Endothelial cell of hepatic sinusoid (primary cell): ENCODE measurements around the gene NUAK2.

Experiments used
- in situ Hi-C: cut with HindIII; loops from 2 replicates; pipeline ENCODE4 v1.10.0; 2017; ENCODE audit warnings: low sequenced_read_pairs

Gene NUAK2

DNA sequence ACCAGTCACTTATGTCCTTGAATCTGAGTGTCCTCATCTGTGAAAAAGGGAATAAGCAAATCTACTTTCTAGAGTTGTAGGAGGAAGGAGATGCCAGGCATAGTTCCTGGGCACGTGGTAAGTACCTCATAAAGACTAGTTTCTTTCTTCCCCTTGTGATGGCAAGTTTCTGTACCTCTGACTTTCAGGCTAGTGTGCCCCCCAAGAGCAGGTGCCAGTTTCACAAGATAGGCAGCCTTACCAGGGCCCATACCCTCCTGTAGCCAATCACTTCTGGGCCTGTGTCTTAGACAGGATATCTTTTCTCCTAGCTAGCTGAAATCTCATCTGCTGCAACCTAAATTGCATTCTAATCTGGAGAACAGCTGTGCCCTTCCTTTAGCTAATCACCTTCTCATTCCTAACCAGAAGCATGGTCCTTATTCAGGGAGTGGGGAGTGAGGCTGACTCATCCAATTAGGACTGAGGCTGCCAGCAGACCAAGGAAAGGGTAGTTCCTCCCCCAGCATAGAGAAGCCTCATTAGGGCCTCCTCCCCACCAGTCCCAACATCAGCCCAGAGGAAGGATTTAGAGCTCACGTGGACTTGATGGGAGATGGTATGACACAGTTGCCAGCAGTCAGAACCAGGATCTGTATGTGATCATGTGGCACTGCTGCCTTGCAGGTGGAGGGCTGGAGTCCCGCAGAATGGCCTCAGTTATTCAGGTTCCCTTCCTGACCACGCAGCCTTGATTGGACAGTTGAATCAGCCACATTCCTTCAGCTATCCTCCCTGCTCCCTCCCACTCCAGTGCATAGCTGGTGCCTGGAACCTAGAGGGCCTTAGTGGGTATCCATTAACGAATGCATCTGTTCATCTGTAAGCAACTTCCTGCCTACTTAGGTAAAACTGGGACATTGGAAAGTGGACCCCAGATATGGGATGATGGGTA lies 27.3 kb upstream of the NUAK2 start:
- in situ Hi-C loops: no loop called here

DNA sequence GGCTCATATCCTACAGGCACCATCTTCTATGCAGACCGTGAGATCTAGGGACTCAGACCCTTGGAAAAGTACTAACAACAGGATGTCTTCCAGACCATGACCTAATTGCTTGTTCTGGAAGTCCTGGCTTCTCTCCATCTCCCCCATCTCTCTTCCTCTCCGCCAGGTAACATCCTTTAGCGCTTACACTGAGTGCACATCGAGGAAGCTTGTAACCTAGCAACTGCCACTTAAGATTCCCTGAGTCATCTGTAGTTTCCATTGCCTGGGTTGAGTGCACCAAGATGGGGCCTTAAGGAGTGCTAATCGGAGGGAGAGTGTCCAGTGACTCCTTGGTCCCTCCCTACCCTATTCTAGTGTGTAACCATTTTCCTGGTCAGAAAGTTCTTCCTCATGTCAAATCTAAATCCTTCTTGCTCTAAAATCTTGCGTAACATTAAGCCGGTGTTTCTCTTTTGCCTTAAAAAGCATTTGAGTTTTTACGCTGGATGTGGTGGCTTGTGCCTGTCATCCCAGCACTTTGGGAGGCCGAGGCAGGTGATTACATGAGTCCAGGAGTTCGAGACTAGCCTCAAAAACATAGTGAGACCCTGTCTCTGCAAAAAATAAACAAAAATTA lies 25.5 kb upstream of the NUAK2 start:
- in situ Hi-C loops: no loop called here

DNA sequence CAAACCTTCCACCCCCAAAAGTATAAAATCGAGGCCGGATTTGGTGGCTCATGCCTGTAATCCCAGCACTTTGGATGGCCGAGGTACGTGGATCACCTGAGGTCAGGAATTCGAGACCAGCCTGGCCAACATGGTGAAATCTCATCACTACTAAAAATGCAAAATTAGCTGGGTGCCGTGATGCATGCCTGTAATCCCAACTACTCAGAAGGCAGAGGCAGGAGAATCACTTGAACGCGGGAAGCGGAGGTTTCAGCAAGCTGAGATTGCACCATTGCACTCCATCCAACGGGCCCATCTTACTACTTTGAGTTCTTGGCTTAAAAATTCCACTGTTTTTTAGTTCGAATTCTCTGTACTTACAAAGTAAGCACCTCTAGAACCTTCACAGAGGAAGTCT lies 24.2 kb upstream of the NUAK2 start:
- in situ Hi-C loops: no loop called here

DNA sequence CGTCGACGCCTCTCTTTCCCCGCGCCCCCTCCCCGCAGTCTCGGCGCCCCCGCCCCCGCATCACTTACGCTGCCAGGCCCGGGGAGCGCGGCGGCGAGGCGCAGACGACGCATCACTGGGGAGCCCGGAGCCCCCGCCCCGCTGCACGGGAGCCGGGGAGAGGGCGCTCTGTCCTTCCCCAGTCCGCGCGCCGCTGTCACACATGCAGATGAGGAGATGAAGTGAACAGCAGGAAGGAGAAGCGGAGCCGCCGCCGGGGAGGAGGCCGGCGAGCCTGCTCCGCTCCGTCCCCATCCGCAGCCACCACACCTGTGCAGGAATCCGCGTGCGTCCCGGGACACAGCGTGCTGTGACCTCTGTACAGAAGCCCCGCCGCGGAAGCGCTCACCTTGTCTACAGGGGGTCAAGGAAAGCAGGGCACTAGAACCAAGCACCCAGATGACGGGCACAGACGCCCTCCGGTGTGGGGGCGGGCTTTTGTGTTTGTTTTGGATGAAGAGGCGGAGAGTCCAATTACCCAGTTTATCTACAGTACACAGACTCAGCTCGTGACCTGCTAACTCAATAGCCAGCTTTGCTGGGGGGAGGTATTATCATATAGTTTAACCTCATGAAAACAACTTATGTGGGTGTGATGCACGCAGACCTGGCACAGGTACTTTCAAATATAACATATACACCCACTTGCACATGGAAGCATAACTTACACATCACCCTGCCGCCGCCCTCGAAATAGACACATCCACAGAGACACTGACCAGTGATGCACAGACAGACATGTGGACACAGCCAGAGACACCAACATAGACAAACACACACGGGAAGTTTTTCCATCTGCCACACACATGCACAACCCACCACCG lies 22.8 kb upstream of the NUAK2 start:
- in situ Hi-C loops: no loop called here

DNA sequence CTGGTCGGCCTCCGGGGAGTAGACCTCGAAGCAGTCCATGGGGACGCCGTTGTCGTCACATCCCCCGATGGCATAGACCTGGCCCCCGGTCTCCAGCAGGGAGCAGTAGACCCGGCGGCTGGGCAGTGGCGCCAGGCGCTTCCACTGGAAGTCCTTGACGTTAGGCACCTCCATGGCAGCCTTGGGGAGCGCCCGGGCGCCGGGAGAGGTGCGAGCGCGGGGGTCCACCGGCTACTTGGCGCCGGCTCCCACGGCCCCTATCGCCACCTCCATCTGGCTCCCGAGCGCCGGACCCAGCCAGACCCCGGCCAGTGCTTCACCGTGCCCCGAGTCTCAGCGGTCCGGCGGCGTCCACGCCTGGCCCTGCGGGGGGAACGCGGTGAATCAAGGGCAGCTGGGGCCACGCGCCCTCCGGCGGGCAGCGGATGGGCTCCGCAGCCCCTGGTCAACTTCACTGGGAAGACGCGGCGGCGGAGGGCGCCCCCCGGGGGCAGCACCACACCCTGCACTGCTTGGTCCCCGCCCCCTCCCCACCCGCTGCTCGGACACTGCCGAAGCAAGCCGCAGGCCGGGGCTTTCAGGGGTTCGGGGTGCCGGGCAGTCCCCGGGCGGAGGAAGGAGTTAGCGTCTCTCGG lies 22.0 kb upstream of the NUAK2 start:
- in situ Hi-C loops: no loop called here

DNA sequence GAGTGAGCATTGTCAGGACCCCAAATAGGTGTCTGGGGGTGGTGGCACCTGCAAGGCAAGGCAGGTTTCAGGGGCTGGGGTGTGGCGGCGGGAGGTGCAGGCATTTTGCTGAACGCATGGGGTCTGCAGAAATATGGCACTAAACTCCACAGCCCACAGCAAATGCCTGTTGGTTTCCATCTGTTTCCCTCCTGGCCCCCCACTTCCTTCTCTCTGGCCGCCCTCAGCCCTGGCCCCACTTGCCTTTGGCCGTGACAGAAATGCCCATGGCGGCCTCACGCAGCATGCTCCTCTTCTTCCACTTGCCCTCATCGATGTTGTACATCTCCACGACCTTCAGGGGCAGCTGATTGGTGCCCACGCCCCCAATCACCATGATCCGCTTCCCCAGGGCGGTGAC lies 21.4 kb upstream of the NUAK2 start:
- in situ Hi-C loops: no loop called here

DNA sequence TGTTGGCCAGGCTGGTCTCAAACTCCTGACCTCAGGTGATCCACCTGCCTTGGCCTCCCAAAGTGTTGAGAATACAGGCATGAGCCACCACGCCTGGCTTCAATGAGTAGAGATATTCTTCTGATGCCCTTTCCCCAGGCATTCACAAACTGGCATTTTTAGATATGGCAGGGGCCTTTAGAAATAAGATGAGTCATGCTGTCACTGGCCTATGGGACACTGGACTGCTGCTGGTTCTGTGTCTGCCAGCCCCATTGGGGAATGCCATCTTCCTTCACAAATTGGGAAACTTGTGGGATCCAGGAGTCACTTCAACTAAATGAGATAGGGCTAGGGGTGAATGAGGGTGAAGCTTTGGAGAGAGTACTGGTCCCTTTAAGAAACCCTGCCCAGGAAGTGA lies 19.1 kb upstream of the NUAK2 start:
- in situ Hi-C loops: no loop called here

DNA sequence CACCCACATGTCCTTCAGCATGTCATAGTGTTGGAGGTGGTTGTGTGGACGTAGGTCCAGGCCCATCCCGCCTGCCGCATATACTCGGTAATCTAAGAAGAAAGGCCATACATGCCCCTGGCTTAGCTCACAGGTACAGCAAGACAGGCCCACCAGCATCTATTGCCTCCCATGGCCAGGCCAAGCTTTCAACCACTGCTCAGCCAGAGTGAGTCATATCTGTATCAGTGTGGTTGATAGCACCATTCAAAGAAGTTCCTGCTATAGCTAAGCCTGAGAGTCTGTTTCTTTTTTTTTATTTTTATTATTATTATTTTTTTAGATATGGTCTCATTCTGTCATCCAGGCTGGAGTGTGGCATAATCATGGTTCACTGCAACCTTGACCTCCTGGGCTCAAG lies 18.2 kb upstream of the NUAK2 start:
- in situ Hi-C loops: loop anchor here (5.0 kb wide), 1 partner anchor 62 kb away; no protein-coding TSS in a partner anchor

DNA sequence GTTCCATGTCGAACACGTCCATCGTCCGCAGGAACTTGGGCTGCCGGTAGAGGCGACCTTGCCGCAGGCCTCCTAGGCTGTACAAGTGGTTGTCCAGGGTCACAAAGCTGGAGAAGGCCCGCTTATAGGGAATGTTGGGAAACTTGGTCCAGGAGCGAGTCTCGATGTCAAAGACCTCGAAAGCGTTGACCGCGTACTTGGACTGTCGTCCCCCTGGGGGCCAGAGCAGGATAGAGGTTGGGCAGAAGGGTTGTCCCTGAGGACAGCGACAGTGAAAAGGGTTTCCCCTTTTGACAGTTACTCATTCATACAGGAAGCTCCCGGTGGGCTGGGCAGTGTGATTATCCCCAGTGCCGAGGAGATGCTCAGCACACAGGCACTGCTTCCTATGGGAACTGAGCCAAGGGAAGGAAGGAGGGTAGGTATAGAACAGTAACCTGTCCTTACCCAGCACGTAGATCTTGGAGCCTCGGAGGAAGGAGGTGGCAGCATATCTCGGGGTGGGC lies 17.7 kb upstream of the NUAK2 start:
- in situ Hi-C loops: loop anchor here (5.0 kb wide), 1 partner anchor 62 kb away; no protein-coding TSS in a partner anchor

DNA sequence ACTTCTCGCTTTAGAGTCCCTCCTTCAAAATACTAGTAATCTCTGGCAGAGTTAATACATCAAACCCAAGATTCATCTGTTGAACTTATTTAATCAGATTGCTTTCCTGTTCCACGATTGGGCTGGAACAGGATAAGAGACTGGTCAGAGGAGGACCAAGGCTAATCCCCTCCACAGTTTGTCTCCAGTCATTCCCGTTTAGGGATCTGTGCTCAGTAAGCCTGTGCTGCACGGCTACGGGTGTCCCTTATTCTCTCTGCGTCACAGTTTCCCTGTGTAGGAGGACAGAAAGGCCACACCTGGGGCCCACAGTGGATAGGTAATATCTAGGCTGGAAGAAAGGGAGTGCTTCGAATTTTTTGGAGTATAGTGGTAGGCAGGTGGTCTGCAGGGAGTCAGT lies 16.5 kb upstream of the NUAK2 start:
- in situ Hi-C loops: loop anchor here (5.0 kb wide), 1 partner anchor 61 kb away; no protein-coding TSS in a partner anchor

DNA sequence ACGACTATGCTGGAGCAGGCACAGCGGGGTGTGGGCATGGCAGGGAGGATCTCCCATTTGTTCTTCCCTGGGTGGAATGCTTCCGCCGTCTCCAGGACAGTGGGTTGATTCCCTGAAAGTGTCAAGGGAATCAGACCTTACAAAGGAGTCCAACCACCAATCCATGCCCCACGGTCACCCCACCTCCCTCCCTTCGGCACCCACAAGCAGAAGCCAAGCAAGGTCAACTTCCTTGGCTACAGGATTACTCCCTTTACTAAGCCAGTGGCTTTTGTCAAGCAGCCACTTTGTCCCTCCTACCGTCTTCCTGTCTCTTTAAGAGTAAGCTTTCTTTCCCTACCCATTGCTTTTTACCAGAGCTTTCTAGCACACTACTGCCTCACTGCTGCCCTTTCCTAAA lies 15.9 kb upstream of the NUAK2 start:
- in situ Hi-C loops: loop anchor here (5.0 kb wide), 1 partner anchor 60 kb away; no protein-coding TSS in a partner anchor

DNA sequence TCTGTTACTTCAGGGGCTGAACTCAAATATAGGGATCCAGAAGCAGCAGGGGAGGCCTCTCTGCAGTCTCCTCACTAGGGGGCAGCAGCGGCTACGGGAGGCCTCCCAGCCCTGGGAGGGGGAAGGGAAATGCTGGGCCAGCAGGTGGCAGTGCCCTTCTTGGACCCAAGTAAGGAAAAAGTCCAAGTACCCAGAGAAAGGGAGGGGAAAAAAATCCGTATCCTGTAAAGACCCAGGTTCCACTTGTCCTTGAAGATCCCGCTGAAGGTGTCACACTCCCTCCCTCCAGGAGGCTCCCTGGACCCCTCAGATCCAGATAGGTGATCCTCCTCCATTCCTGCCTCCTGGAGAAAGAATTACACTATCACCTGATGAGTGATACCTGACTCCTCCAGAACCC lies 14.1 kb upstream of the NUAK2 start:
- in situ Hi-C loops: loop anchor here (5.0 kb wide), 1 partner anchor 58 kb away; no protein-coding TSS in a partner anchor

DNA sequence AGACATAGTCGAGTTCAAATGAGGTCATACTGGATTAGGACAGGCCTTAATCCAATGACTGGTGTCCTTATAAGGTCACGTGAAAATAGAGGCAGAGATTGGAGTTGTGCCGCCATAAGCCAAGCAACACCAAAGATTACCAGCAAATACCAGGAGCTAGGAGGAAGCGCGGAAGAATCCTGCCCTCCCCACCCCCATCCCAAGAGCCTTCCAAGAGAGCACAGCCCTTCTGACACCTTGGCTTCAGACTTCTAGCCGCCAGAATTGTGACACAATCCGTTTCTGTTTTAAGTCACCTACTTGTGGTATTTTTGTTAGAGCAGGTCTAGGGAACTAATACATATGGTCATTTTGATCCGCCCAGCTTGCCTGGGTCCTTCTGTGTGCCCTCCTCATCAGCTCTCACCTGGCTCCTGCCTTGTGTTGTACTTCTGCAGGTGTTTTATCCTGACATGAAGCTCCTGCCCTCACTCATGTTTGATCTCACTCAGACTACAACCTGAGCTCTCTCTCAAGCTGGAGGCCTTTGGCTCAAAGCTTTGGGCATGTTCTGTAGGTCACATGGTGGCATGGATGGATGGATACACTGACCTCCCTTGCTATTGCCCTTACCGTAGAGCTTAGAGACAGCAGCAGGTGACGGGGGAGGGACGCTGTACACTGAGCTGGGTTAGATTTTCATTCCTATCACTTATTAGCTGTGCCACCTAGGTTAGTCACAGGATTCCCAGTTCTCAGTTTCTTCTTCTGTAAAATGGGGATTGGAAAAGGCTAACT lies 10.7 kb upstream of the NUAK2 start:
- in situ Hi-C loops: no loop called here

DNA sequence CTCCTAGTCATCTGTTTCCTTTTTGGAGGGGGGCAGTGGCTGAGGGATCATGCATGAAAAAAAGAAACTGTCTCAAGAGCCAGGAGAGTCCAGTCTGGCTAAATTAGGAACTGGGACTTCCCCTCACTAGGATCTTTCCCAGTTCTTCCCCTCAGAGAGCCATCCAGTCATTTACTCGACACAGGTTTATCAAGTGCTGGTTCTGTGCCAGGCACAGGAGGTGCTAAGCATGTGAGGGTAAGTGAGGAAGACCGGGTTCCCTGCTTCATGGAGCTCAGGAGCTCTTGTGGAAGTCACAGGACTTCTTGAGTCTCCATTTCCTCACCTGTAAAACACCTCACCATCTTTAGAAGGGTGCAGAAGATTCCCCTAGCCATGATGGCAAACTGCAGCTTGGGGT lies 8.6 kb upstream of the NUAK2 start:
- in situ Hi-C loops: no loop called here

DNA sequence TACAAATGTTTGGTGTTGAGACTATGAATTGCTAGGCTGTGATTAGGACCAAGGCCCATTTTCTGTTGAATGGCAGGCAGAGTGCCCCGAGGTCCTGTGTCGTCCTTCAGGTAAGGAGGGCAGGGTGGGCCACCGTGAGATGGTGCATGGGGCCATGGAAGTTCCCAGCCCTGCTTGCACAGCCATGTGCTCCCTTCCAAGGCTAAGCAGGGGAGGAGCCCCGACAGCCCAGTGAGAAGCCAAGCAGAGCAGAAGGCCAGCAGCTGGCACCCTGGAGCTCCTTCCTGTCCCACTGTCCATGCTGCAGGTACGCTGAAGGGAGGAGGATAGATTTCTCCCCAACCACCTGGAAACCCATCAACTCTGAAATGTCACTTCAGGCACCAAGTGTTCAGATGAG lies 8.2 kb upstream of the NUAK2 start:
- in situ Hi-C loops: no loop called here

DNA sequence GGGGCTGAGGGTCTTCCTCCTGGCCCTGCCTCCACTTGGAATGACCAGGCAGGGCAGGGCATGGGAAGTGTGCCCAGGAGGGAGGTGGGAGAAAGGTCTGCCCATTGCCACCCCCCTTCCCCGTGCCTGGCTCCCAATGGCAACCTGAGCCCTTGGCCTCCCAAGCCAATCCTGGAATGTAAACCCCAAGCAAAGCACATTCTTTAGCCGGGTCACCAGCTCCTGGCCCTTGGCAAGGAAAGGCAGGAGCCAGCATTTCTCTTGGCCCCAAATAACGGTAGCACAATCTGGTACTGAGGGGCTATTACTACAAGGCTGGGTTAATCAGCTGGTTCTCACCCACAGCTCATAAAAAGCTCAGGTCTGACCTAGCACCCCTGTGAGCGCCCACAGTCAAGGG lies 6.9 kb upstream of the NUAK2 start:
- in situ Hi-C loops: no loop called here

DNA sequence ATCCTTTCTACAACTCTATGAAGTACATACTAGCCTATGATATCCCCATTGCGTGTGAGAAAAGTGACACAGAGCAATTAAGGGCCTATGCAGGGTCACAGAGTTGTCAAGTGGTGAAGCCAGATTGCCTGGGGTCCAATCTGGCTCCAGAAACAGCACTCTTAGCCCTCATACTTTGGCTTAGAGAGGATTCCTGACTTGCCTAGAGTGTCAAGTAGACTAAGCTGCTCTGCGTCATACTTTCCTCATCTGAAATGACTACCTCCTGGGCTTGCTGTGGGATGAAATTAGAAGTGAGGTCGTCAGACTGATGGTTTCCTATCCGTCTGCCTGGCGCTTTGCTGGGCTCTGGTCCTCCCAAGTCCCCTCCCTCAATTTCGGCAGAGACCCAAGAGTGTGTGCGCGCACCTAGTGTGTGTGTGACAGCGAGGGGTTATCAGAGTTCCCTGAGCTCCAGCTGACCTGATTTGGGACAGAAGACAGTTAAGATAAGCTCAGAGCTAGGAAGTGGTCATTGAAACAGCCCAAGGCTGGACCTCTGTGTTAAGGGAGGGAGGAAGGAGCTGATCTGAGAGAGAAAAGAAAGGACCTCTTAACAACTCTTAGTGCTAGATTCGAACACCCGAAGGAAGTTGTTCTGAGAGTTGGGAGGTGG lies 5.4 kb upstream of the NUAK2 start:
- in situ Hi-C loops: no loop called here

DNA sequence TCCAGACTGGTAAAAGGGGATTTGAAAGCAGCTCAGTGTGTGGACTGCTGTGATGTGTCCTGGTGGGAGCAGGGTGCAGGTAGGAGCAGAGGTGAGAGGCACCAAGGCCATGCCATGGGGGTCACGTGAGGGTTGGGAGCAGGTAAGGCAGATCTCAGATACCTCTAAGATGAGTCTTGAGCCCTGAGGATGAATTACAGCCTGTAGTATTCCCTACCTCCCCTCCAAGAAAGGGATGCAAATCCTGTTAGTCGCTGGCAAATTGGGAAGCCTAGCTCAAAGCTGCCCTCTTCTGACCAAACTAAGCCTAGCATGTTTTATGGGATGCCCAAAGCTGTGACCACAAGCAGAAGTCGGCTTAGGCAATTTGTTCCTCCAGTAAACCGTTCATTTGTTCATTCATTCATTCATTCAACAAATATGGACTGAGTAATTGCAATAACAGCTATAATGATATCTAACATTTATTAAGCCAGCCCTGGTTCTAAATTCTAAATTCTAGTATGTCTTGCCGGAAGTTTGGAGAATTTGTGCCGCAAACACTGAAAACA lies 3.9 kb upstream of the NUAK2 start:
- in situ Hi-C loops: no loop called here

DNA sequence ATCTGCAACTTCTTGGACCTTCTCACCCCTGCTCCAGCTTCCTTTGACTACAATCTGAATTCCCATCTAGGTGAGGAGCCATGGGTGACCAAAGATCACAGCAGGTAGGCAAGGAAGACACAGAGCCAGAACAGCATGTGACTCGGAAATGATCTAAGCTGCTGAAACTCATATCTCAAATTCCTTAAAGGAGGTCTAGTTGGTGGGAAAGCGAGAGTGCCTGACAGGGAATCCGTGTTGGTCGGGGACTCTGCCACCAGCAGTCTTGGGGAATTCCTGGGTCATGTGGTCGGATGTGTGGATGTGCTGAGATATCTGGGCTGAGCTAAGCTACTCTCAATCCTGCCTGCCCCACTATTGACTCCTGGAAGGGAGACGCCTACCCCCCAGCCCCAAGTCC lies 3.2 kb upstream of the NUAK2 start:
- in situ Hi-C loops: no loop called here
